OCI-LY3 (cell line): ENCODE results near the gene COL1A2.

Experiments
- EZH2phosphoT487 ChIP-seq: fragments of 200-600 bp; shearing (Covaris generic); IDR thresholded peaks from 2 replicates; pipeline ENCODE4 v1.6.1; 2018; ENCODE audit warnings: antibody characterized with exemption, mixed run types, low read depth
- TF ChIP-seq, protein P1 (sequence below): fragments of 200-600, 300-600 bp; sonication (generic); IDR thresholded peaks from 2 replicates; pipeline ENCODE4 v1.5.1; 2014; ENCODE audit warnings: antibody characterized with exemption, low read length, low read depth

DNA sequence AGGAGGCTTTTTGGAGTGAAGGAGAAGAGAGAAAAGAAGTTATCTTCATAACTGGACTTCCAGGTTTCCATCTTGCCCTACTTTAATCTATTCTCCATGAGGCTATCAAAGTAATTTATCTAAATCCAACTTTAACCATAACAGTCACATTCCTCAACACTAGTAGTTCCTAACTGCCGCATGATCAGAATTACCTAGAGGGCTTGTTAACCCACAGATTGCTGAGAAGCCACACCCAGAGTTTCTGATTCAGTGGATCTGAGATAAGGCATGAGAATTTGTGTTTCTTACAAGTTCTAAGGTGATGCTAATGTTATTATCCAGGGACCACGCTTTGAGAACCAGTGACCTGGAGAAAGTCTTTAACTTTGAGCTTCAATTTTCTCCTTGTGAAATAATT lies 8.3 kb upstream of the COL1A2 start:
- TF ChIP-seq, protein P1, sequence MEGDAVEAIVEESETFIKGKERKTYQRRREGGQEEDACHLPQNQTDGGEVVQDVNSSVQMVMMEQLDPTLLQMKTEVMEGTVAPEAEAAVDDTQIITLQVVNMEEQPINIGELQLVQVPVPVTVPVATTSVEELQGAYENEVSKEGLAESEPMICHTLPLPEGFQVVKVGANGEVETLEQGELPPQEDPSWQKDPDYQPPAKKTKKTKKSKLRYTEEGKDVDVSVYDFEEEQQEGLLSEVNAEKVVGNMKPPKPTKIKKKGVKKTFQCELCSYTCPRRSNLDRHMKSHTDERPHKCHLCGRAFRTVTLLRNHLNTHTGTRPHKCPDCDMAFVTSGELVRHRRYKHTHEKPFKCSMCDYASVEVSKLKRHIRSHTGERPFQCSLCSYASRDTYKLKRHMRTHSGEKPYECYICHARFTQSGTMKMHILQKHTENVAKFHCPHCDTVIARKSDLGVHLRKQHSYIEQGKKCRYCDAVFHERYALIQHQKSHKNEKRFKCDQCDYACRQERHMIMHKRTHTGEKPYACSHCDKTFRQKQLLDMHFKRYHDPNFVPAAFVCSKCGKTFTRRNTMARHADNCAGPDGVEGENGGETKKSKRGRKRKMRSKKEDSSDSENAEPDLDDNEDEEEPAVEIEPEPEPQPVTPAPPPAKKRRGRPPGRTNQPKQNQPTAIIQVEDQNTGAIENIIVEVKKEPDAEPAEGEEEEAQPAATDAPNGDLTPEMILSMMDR: no peak
- TF ChIP-seq EZH2phosphoT487: no peak
